ENCODE results near the gene FERMT2. TPM values are rescaled to one million over a fixed set of nuclear protein-coding genes. Genes with fewer than 3 reads are reported as not detected.

Gene FERMT2
- total and polyA plus RNA-seq, 2 experiments from 2014 or later, result 108 to 148 TPM

- peak; percentile 42 for DNase-seq (ENCODE audit: low spot score)
- peak overlapping the region; percentile 14 for H3K4me3 Mint-ChIP-seq
- TF ChIP-seq JUNB (IDR thresholded peaks at IDR 0.05; ENCODE audit: unreplicated experiment), result no peak
- TF ChIP-seq NANOG (IDR thresholded peaks at IDR 0.05; ENCODE audit: borderline replicate concordance), result no peak
- no peak for TF ChIP-seq ETS1 (IDR thresholded peaks at IDR 0.05)
- TF ChIP-seq ZNF114 (CRISPR knock-in tag; IDR thresholded peaks at IDR 0.05), result no peak
- no peak for TF ChIP-seq CREB1 (CRISPR knock-in tag; IDR thresholded peaks at IDR 0.05; ENCODE audit: low read depth)
- peaks cover 10% of the 10 kb centered on the region for H3K9me3 Mint-ChIP-seq
- peak overlapping the region; percentile 86 for H3K27ac Mint-ChIP-seq
- no peak for ATAC-seq
- no peaks in the 10 kb centered on the region for H3K9me2 ChIP-seq (ENCODE audit: insufficient read depth)
- no peaks in the 10 kb centered on the region; the same call in 1 of the 2 replicates for H3F3A ChIP-seq (replicated peaks; ENCODE audit: low read depth)
- H3K4me2 ChIP-seq, result peak overlapping the region; percentile 53; the same call in 1 of the 2 replicates
- peaks cover 13% of the 10 kb centered on the region for H3K36me3 Mint-ChIP-seq (ENCODE audit: low read depth)
- peaks cover 9% of the 10 kb centered on the region for H3K79me2 ChIP-seq (replicated peaks; ENCODE audit: insufficient read depth)
- peak overlapping the region; percentile 64 for H3K27ac ChIP-seq (ENCODE audit: low read depth)
- no peaks in the 10 kb centered on the region for H3K36me3 ChIP-seq (ENCODE audit: insufficient read depth)
- peaks cover 34% of the 10 kb centered on the region for H3K4me1 Mint-ChIP-seq
- no peaks in the 10 kb centered on the region for H4K20me1 ChIP-seq (replicated peaks; ENCODE audit: insufficient read depth)
- H3K4me3 ChIP-seq, result no peak overlapping the region
- H3K27me3 ChIP-seq (ENCODE audit: insufficient read depth), result no peaks in the 10 kb centered on the region
- H2AFZ ChIP-seq, result peak overlapping the region; percentile 43
- peaks cover 32% of the 10 kb centered on the region for H3K4me1 ChIP-seq (ENCODE audit: insufficient read depth)
- peaks cover 8% of the 10 kb centered on the region for H3K27me3 Mint-ChIP-seq (ENCODE audit: insufficient read depth, low read depth, poor library complexity)
Observed at GRCh38 chr14:52954346-52955214, 3.7 kb upstream of the FERMT2 start.

- Mint-ChIP-seq H3K27me3 (ENCODE audit: insufficient read depth, low read depth, poor library complexity) (peaks cover 8% of the 10 kb centered on the region), H3K36me3 (ENCODE audit: low read depth) (peaks cover 20% of the 10 kb centered on the region), H3K9me3 (no peaks in the 10 kb centered on the region; the same call in 2 of the 3 replicates), H3K27ac (peak overlapping the region; percentile 51), H3K4me1 (peaks cover 50% of the 10 kb centered on the region), H3K4me3 (peak overlapping the region; percentile 68)
- no peaks in the 10 kb centered on the region; the same call in 1 of the 2 replicates for H3F3A ChIP-seq (replicated peaks; ENCODE audit: low read depth)
- H3K79me2 ChIP-seq (replicated peaks; ENCODE audit: insufficient read depth), result peaks cover 36% of the 10 kb centered on the region
- DNase-seq (ENCODE audit: low spot score) (peak; percentile 83), ATAC-seq (peak; percentile 44)
- peak overlapping the region; percentile 72 for H3K4me3 ChIP-seq
- peaks cover 43% of the 10 kb centered on the region for H3K4me1 ChIP-seq (ENCODE audit: insufficient read depth)
- no peak; the same call in 1 of the 2 replicates for TF ChIP-seq CREB1 (CRISPR knock-in tag; IDR thresholded peaks at IDR 0.05; ENCODE audit: low read depth)
- TF ChIP-seq ZNF114 (CRISPR knock-in tag; IDR thresholded peaks at IDR 0.05), result no peak
- no peak for TF ChIP-seq EZH2phosphoT487 (IDR thresholded peaks at IDR 0.05; ENCODE audit: unreplicated experiment)
- no peak for TF ChIP-seq ZNF331 (CRISPR knock-in tag; IDR thresholded peaks at IDR 0.05; ENCODE audit: low read depth)
- TF ChIP-seq CTCF (conservative IDR thresholded peaks at IDR 0.05; ENCODE audit: low read depth in 2 of 2), result peak; percentile 28 to 37; a peak in 3 of 4 replicates
- TF ChIP-seq JUNB (IDR thresholded peaks at IDR 0.05; ENCODE audit: unreplicated experiment), result no peak
- no peak; the same call in 1 of the 2 replicates for TF ChIP-seq POLR2AphosphoS5 (IDR thresholded peaks at IDR 0.05; ENCODE audit: low read depth)
- TF ChIP-seq REST (IDR thresholded peaks at IDR 0.05; ENCODE audit: unreplicated experiment), result no peak
- H3K4me2 ChIP-seq, result peak overlapping the region; percentile 85
- H3K27me3 ChIP-seq (ENCODE audit: insufficient read depth), result no peaks in the 10 kb centered on the region
- no peaks in the 10 kb centered on the region; the same call in 1 of the 2 replicates for H3K36me3 ChIP-seq (ENCODE audit: insufficient read depth)
- no peak overlapping the region for H2AFZ ChIP-seq
- peak overlapping the region; percentile 98 for H3K27ac ChIP-seq (ENCODE audit: low read depth)
- H3K9me2 ChIP-seq (ENCODE audit: insufficient read depth), result no peaks in the 10 kb centered on the region
- H4K20me1 ChIP-seq (replicated peaks; ENCODE audit: insufficient read depth), result no peaks in the 10 kb centered on the region
Observed at GRCh38 chr14:52951681-52952554, 1.1 kb upstream of the FERMT2 start.

All from GM23338 (cell line).